HG03159 (cell line): ENCODE measurements around the gene ADAM8.

Experiments used
- ATAC-seq: cut with Tn5 transposase; IDR thresholded peaks from one replicate; pipeline ENCODE4 v1.9.1; 2021; ENCODE audit warnings: mild to moderate bottlenecking, moderate library complexity; ENCODE audit not compliant: unreplicated experiment

The ADAM8 gene

DNA sequence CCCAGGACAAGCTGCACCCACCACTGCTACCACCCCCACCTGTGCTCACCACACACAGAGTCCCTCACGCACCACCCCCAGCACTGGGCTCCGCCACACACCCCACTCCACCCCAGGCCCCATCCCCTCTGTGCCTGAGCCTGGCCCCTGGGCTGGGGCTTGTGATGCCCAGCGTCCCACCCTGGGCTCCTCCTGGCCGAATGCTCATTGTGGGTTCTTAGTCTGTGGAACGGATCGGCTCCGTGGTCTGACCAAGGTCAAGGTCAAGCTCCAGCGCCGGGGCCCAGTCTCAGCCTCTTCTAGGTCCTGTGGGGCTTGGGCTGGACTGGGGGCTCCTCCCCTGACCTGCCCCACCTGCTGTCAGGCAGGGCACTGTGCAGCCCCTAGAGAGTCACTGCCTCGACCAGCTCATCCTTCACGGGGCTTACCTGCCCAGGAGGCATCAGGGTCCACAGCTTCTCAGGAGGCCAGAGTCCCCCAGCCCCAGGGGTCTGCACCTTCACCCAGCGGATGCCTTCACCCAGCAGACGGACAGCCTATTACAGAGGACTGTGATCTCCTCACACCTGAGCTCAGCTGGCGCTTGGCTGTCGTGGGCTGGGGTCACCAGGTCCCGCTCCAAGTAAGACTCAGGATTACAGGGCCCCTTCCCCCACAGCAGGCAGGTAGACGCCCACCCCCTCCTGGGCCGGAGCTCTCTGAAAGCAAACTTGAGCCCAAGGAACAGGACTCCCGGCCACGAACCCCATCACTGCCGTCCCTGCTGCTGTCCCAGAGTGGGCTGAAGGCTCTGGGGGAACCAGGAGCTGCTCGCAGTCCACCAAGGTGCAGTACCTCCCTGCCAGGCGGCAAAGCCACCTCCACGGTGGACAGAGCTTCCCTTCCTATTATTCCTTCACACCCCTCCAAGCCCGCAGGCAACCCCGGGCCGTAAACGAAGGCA lies 61.9 kb downstream of the ADAM8 start:
- ATAC-seq = no peak

DNA sequence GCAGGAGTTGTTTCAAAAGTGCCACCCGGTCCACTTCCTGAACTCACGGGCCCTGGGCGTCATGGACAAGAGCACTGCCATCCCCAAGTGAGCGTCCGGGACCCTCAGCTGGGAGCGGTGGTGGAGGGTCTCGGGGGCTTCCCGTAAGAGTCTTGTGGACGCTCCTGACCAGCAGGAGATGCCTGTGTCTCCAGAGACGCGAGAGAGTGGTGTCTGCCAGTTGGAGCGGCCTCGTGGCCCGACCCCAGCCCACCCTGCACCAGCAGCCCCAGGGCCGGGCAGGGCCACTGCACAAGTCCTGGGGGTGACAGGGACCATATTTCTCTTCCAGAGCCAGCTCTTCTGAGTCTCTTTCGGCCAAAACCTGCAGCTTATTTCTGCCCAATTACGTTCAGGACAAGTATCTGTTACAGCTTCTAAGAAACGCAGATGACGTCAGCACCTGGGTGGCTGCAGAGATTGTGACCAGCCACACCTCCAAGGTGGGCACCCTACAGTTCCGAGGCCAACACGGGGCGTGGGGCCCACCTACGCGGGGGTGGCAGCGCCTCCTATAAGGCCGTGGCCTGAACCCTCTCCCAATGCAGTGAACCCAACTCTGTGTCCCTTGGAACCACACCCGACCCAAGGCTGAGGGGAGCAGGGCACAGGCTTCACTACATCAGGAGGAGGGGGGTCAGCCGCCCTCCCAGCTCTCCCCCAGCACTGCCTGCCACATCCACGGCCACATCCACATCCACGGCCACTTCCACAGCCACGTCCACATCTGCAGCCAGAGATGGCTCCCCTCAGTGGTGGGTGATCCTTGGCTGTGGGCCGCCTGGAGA lies 62.8 kb downstream of the ADAM8 start:
- no peak for ATAC-seq

DNA sequence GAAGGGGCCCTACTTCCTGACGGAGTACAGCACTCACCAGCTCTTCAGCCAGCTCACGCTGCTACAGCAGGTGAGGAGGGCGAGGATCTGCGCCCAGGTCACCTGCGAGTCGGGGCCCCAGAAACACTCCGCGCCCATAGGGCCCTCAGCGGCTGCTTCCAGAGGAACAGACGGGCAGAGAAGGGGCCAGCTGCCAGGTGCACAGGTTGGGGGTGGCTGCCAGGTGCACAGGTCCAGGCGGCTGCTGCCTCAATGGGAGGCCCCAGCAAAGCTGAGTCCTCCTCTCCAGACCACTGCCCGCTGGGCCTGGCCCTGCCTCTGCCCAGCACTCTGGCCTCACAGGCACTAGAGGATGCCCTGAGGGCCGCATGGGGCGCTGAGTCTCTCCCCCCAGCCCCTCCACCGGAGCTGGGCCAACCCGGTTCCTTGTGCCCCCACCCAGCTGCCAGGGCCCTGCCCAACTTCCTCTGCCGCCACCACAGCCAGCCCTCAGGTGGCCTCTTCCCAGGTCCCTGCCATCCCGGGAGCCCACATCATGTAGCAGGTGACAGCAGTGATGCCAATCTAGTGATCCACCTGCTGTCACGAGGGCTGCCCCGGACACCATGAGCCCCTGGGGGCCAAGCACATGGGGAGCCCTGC lies 63.7 kb downstream of the ADAM8 start:
- ATAC-seq = no peak
